ENCODE measurements around the gene NPAS2.

NPAS2 gene

DNA sequence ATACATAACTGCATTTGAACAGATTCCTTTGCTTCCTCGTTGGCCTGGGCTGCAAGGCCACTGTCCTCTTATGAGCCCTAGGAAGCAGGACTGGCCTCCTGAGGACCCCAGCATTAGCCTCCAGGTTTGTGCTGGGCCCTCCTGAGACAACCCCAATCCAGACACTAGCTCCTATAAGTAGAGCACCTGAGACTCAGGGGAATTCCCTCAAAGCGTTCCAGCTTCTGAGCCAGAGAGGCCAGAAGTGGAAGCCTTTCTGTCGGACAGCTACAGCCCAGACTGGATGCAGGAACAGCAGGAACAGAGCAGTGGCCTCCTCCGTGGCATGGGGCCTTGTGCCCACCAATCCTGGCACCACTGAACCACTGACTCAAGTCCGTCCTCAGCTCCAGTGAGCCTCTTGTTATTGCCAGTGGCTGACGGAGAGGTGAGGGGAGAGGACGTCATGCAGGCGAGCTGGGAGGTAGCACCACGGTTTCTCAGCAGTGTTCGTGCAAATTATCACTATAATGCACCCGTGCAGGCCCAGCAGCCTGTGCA, 67.2 kb downstream of the NPAS2 start:
- no peak for DNase-seq

DNA sequence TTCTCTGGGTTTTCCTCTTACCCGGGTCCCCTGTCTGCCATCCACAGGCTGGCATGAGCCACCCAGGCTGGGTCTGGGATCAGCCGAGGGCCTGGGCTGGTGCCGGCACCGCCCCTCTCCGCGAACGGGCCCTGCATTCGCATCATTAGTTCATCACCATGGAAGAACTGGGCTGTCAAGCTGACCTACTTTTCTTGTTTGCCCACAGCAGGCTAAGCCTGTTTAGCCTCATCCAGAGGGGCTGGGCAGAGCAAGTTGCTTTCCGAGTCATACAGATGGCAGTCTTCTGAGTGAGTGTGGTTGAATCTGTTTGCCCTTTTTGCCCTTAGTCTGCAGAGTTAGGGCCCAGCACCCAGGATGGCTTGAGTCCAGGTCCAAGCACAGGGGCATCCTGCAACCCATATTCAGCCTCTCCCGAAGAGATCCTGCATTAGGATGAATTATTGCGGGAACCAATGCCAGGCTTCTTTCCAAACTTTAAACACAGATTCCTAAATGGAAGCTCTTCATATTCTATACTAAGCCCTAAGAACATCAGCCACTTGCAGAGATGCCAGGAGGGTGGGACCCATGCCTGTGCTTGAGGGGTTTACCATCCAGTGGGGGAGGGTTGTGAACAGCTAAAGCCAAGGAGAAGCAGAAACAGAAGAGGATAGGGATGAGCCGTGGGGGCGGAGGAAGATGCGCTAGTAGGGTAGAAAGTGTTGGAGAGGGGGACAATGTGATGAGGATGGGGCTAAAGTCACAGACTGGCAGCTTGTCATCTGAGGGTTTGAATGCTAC, 68.0 kb downstream of the NPAS2 start:
- DNase-seq, result no peak

DNA sequence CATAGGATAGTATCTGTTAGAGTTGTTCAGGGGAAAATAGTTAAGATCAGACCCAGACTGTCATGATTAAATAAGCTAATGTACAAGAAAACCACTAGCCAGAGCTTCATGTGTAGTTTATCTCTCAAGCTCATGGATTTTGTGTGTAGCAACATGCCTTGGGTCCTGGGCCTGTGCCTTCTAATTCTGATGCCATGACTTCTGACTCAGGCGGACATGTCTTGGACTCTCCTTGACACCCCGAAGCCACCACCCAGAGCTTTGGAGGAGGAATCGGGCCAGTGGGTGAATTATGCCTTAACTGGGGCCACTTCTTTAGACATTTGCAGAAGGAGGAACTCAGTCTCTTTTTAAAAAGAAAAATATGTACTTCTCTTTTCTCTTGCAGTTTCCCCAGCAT, 68.7 kb downstream of the NPAS2 start:
- no peak for DNase-seq

DNA sequence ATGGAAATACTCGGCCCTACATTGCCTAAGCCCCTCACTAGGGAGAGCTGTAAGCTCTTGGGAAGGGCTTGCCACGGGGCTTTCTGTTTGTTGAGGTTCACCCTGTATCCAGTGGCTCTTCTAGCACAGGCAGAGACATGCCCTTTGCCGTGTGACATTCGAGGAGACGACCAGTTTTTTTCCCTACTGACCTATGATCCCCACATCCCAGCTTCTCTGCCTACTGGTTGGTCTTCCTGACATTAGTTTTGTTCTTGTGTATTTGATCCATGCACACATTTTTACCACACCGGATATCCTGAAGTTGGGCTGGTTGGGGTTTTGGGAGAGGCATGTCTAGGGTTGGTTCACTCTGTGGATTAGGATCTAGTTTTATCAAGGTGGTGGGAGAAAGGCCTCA, 69.3 kb downstream of the NPAS2 start:
- no peak for DNase-seq

DNA sequence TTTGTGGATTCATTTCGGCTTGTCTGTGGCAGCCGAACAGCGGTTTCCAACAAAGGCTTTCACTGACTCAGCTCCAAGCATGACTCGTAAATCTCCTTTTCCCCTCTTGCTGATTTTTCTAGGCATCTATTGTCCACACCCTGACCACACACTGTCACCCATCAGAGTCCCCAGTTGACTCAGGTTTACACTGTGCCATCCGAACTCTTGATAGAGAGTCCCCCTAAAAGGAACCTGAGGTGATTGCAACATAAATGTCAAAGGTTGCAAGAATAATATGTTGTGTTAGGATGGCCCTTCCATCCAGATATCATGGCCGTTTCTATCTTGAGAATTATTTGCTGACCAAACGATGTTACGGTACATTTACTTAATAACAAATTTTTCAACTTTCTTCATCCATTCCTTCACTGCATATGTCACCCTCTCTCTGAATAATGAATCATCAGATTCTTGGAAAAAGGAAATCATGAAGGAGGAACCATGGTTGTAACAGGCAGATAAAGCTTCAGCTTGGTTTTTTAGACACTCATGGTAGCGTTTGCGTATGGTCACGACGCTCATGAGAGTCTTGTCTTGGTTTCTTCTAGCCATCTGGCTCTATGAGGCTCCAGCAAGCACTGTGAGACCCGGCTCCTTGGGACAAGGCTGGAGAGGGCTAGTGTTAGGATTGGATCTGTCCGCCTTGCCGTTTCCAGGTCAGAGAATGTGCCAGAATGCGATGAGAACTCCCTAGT, 72.1 kb downstream of the NPAS2 start:
- DNase-seq, result peak; percentile 32 to 60 (median 53)

DNA sequence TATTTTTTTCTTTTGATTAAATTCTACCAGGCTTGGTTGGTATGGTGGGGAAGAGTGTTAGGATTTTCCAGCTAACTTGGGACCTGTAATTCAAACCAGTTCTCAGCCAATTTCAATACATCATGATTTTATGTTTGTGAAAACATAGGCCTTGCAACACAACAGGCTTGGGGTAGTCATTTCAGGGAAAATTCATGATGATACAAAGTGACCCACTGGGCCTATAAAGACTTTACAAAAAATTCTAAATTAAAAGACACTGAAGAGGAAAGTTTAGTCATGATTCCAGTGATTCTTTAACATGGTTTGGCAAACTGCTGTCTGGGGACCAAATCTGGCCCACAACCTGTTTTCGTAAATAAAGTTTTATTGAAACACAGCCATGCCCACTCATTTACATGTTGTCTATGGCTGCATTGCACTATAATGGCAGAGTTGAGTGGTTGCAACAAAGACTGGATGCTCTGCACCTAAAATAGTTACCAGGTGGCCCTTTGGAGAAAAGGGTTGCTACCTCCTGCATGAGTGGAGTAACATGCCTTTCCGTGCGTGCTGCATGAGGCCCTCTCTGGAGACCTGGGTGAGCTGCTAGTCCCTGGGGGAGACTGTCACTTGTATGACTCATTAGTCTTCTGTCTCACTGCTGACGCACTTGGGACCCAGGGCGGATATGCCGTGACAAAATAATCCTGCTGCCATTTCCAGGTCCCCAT, 73.6 kb downstream of the NPAS2 start:
- peak in 1 of 3 donors; percentile 27 for DNase-seq

DNA sequence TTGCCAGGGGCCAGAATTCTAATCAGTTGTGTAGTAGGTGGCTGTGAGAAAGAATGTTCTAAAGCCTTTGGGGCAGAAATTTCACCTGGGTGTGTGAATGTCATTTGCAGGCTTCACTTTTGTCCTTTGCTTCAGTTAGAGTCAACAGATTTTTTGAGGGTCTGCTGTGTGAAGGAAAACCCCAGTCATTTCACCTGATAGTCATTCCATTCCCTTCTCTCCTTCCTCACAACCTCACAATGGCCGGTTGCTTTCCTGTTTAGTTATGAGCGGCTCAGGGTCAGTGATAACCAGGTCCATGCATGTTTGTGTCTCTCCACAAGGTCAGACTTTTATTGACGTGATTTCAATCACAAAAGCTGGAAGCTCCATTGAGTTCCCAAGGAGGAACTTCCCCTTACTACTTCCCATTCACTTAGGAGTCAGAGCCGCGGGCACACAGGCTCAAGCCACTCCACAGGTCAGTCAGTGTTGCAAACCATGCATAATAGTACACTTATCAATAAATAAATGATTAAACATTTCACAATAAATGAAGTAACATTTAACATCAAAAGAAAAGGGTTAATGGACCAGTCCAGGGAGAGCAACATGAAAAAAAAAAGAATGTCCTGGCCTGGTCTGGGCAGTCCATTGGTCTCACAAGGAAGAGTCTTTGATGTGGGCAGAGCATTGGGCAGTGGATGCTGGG, 74.3 kb downstream of the NPAS2 start:
- DNase-seq, result peak; percentile 24 to 33 (median 30)

DNA sequence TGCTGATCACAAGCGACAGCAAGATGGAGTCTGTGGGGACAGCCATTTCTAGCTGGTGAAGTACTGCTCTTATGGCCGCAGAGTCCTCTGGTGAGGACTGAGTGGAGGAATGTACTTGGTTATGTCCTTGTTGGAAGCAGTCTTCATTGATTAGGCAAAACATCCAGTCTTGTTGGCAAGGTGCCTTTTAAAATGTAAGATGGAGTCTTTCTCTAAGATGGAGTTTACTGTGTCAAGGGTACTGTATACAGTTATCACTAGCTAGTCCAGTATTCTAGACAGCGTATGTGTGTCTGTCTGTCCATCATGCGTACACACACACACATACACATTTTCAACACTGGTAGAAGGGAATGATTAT, 74.8 kb downstream of the NPAS2 start:
- no peak for DNase-seq

DNA sequence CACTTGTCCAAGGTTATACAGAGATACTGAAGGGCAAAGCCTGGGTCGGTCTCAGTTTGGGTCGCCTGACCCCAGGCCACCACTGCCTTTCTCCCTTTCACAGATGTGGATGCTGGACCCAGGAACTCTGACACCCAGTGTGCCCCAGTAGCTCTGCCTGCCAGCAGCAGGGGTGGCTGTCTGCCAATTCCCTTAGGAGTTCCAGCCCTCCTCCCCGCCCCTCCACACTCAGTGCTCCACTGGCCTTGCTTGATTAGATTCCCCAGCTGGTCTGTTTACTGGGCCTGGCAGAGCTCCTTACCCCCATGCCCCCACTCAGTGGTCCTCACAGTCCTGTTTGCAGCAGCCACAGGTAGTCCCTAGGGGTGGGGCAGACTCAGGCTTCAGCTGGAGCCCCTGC, 75.5 kb downstream of the NPAS2 start:
- DNase-seq, result no peak

DNA sequence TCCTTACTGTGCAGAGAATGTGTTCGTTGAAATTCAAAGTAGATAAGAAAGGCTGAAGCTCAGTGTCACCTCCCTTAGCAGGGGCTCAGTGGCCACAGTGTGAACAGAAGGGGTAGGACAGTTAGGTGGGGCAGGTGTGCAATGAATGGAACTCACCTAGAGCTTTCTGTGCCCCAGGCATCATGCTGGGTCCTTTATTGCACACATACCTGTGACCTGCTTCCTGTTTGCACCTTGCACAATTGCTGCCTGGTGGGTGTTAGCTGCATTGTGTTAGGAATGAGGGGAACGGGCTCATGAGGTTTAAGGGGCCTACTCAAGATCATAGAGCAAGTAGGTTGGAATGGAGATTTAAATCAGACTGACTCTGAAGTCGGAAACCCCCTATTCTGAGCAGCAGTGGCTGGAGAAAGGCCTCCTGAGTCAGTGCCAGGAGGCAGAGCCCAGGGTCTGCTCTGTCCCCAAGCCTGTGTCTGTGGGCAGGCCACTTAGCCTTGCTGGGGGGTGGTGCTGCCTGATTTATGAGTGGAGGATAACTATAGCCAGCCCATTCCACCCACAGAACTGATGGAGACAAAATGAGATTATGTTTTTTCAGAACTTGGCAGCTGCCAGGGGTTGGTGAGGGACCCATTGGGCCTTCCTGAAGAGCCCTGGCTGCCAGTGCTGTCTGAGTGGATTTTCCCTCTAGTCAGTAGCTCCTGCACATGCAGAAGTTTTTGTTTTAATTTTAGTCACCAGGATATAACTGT, 76.2 kb downstream of the NPAS2 start:
- no peak for DNase-seq

DNA sequence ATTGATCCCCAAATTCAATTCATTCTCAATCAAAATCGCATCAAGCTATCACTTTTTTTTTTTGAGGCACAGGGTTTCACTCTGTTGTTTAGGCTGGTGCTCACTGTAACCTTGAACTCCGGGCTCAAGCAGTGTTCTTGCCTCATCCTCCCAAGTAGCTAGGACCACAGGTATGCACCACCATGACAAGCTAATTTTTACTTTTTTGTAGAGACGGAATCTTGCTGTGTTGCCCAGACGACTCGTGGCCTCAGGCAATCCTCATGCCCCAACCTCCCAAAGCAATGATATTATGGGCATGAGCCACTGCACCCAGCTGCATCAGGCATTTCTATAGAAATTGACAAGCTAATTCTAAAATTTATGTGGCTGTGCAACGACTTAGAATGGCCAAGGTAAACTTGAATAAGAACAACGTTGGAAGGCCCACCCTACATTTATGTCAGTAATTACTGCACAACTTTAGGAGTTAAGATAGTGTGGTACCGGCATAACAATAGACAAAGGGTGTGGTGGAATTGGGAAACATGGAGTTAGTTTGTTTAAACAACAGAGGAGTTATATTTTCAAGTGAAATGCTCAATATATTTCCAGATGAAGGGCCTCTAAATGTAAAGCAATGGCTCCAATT, 78.2 kb downstream of the NPAS2 start:
- DNase-seq, result no peak

DNA sequence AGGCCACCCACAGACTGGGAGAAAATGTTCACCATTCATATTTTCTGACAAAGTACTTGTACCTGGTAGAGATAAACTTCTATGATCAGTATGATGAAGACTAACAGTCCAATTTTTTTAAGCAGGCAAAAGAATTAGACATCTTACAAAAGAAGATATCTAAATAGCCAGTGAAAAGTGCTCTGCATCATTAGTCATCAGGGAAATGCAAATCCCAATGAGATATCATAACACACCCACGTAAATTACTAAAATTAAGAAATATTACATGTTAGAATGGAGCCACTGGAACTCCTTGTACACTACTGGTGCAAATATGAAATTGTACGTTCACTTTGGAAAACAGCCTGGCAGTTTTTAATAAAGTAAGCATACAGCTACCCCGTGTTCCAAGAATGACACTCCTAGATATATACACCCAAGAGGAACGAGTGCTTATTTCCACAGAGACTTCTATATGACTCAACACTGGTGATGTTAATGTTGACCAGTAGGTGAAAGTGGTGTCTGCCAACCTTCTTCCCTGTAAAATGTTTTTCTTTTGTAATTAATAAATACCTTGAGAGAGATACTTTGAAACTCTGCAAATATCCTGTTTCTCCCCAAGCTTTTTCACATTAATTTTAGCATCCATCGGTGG, 80.3 kb downstream of the NPAS2 start:
- DNase-seq, result no peak

DNA sequence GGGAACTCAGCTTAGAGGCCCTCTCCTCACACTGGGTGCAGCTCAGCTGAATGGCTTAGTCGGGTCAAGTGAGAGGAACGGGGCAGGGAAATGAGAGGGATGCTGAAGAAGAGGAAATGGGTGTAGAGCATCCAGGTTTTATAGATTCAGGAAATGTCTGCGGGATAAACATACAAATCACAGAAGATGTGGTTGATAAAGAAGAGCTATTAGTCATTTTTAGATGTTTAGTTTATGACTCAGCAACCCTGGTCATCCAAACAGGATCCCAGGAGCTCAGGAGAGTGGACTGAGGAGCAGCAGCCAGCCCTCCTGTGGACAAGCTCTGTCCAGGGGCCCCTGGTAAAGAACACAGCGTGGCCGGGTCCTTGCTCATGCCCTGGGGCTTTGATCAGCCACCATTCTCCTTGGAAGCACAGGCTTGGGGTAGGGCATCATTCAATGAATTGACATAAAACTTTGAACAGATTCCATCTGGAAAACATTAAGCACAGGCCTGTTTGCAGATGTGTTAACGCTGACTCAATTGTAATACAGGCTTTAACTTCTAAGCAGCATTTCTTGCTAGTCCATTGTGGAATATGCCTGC, 83.0 kb downstream of the NPAS2 start:
- DNase-seq, result no peak

DNA sequence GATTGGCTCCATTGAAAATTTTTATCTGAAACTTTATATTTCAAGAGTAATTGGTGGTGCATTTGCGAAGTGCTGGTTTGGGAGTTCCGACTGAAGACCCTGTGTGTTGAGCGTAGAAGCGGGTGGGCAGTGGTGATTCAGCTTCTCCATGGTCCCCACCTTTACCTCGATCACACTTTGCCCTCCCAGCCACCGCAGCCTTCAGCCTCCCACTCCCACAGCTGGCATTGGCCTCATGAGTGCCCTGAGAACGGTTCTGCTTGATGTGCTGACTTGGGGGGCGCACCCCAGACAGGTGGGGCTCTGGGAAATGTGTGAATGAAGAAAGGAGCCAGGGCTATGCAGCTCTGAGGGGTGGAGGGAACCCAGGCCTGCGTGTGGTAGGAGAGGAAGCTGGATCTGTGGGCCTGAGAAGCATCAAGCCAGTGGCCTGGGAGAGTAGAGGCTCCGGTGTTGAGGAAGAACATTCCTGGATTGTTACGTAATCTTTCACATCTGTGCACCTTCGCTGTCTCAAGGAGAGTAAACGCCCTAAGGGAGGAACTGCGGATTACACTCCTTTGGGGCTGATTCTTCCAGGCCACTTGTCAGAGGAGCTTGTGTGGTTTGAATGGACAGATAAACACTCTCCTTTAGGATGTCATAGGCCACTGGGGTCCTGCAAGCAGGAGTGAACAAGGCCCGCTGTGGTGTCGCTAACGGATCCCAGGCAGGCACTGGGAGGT, 83.8 kb downstream of the NPAS2 start:
- no peak for DNase-seq

DNA sequence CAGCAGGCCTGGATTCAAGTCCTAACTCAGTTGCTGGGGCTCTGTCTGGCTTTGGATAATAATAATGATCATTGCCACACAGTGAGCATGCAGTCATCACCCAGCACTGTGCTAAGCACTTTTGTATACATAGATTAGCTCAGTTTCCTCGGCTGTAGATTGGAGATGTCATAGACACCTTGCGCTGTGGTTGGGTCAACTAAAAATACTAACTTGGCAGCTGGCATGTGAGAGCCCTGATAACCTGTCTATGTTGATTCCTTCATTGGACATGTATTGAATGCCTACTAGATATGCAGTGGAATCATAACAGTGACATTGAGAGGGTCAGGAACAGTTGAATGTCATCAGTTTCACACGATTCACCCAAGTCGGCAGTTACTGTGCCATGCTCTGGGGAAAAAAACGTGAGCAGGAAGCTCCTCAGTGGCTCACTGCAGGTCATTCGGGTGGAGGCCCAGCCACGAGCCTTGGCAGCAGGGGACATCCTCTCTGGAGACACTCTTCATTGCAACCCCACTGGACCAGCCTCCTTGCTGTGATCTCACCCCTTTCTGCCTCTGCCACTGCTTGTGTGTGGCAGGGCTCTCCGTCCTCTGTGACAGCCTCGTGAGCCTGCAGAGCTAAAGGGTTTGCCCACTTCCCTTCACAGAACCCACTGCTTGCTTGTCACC, 85.3 kb downstream of the NPAS2 start:
- no peak for DNase-seq

DNA sequence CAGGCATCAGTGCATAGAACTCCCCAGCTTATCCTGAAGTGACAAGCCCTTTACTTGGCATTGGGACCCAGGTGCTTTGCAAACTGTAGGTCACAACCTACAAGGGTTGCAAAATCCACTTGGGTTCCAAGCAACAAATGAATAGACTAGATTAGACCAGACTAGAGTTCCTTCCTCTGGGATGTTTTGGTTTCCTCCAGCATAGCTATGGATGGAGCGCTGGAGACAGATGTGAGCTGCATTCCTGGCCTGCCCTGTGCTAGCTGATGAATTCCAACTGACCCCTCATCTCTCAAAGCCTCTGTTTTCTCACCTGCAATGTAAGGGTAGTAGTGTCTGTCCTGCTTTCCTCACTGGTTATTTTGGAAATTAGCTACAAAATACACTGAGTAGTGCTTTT, 86.2 kb downstream of the NPAS2 start:
- no peak for DNase-seq

DNA sequence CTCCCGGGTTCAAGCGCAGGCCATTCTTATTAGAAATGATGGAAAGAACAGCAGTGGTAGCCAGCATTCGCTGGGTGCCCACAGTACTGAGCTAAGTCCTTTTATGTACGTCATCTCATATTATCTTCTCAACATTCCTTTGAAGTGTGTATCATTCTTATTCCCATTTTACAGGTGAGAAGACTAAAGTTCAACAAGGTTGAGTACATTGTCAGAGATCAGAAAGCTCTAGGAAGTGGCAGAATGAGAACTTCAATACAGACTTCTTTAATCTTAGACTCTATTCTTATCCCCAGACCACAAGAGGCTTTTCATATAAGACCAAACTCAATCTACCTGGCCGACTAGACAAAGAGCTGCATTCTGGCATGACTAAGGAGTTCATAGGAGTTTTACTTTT, 86.7 kb downstream of the NPAS2 start:
- no peak for DNase-seq

DNA sequence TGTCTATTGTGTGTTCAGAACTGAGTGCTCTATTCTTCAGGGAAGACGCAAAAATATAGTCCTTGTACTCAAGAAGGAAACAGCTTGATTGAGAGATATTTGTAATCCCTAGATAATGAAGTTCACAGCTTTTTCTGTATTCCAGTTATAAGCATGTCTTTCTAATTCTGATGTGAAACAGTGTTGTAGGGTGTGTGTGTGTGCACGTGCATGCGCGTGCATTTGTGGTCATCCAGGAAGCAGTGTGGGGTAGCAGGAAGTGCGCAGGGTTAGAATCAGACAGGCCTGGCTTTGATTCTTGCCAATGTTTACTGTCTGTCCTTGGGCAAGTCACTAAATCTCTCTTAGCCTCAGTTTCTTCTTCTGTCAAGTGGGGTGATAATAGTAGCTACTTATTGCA, 87.9 kb downstream of the NPAS2 start:
- no peak for DNase-seq

DNA sequence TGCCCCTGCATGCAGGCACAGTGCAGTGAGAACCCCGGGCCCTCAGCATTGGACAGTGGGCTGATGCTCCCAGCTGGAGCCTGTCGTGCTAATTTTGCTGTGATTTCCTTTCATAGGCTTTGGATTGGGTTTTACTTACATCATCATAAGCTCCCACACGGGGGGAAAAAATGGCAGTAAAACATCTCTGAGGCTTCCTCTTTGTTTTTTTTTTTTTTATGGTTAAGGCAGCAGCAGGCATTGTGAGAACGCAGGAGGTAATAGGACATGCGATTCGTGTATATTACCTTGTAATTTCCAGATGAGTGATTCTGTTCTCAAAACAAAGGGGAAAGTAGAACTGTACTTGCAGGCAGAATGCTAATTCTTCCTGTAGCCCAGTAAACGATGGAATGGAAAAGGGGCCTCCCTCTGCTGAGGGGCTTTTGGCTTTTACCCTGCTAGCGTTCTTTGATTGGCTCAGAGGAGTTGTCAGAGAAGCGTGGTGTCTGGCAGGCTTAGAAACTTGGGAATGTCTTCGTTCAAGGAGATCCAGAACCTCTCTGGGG, 89.7 kb downstream of the NPAS2 start:
- no peak for DNase-seq
